HG02981 (cell line): Measurements from ENCODE around the gene ANKRD6.

ENCODE experiments used
- ATAC-seq: cut with Tn5 transposase; IDR thresholded peaks from one replicate; pipeline ENCODE4 v1.9.1; 2021; ENCODE audit warnings: mild to moderate bottlenecking, moderate library complexity; ENCODE audit not compliant: unreplicated experiment

ANKRD6 gene

GRCh38 chr6:89412071-89413005 lies 20.6 kb upstream of the ANKRD6 start, which contains the start of gene RRAGD:
Gene RRAGD (minus strand): TSS chr6:89412273. CDS start chr6:89411993, 280 bp downstream.
- ATAC-seq = peak; percentile 63

- ATAC-seq = no peak
Observed at GRCh38 chr6:89413006-89413400, 19.9 kb upstream of the ANKRD6 start.

- ATAC-seq = no peak
Observed at GRCh38 chr6:89414215-89414614, 18.7 kb upstream of the ANKRD6 start.

- ATAC-seq = no peak
Observed at GRCh38 chr6:89415185-89415584, 17.8 kb upstream of the ANKRD6 start.

GRCh38 chr6:89416796-89417195 lies 16.2 kb upstream of the ANKRD6 start:
- no peak for ATAC-seq

- no peak for ATAC-seq
Observed at GRCh38 chr6:89430201-89430962, 2.6 kb upstream of the ANKRD6 start.

- ATAC-seq = peak; percentile 40
Observed at GRCh38 chr6:89433252-89434149, 549 bp downstream of the ANKRD6 start.

GRCh38 chr6:89434150-89434499 lies 1.2 kb downstream of the ANKRD6 start:
- ATAC-seq = no peak

GRCh38 chr6:89434954-89435353 lies 2.0 kb downstream of the ANKRD6 start:
- ATAC-seq = no peak

- no peak for ATAC-seq
Observed at GRCh38 chr6:89436226-89436625, 3.3 kb downstream of the ANKRD6 start.

- no peak for ATAC-seq
Observed at GRCh38 chr6:89438248-89438647, 5.3 kb downstream of the ANKRD6 start.

GRCh38 chr6:89439014-89439413 lies 6.1 kb downstream of the ANKRD6 start:
- no peak for ATAC-seq

- no peak for ATAC-seq
Observed at GRCh38 chr6:89440200-89440599, 7.2 kb downstream of the ANKRD6 start.

GRCh38 chr6:89443658-89444057 lies 10.7 kb downstream of the ANKRD6 start:
- ATAC-seq = no peak

GRCh38 chr6:89449193-89449592 lies 16.2 kb downstream of the ANKRD6 start:
- no peak for ATAC-seq

- no peak for ATAC-seq
Observed at GRCh38 chr6:89452281-89452680, 19.3 kb downstream of the ANKRD6 start.

GRCh38 chr6:89454300-89454699 lies 21.3 kb downstream of the ANKRD6 start:
- no peak for ATAC-seq

GRCh38 chr6:89458704-89459103 lies 25.8 kb downstream of the ANKRD6 start:
- ATAC-seq = no peak

- no peak for ATAC-seq
Observed at GRCh38 chr6:89459501-89459900, 26.5 kb downstream of the ANKRD6 start.

GRCh38 chr6:89460713-89461112 lies 27.8 kb downstream of the ANKRD6 start:
- no peak for ATAC-seq

- no peak for ATAC-seq
Observed at GRCh38 chr6:89462503-89462902, 29.6 kb downstream of the ANKRD6 start.
